GM12878 (cell line): ENCODE data around the gene ZNF397. TPM values are rescaled to one million over a fixed set of nuclear protein-coding genes. Genes with fewer than 3 reads are reported as not detected.

ENCODE experiments used
- BCLAF1 ChIP-seq: fragments of 450-650 bp; IDR thresholded peaks from 2 replicates; pipeline ENCODE4 v1.6.1; 2017; ENCODE audit warnings: antibody characterized with exemption, mild to moderate bottlenecking, moderate library complexity
- NR2F1 ChIP-seq: fragments of 450-650 bp; conservative IDR thresholded peaks from 2 replicates; pipeline ENCODE4 v1.6.1; 2017; ENCODE audit warnings: mild to moderate bottlenecking
- PKNOX1 ChIP-seq: fragments of 450-650 bp; IDR thresholded peaks from 2 replicates; pipeline ENCODE4 v1.6.1; 2016; ENCODE audit warnings: mild to moderate bottlenecking
- PML ChIP-seq: IDR thresholded peaks from 2 replicates; pipeline ENCODE4 v1.6.1; 2012; ENCODE audit warnings: low read length, inconsistent platforms
- RB1 ChIP-seq: fragments of 450-650 bp; formaldehyde crosslinking; IDR thresholded peaks from 2 replicates; pipeline ENCODE4 v1.6.1; 2017; ENCODE audit warnings: mild to moderate bottlenecking, borderline replicate concordance
- TARDBP ChIP-seq: IDR thresholded peaks from 2 replicates; pipeline ENCODE4 v1.6.1; 2016; ENCODE audit warnings: borderline replicate concordance
- ZBTB4 ChIP-seq: fragments of 450-650 bp; formaldehyde crosslinking; IDR thresholded peaks from 2 replicates; pipeline ENCODE4 v1.4.0; 2022; ENCODE audit warnings: mild to moderate bottlenecking, moderate library complexity
- ZNF24 ChIP-seq: fragments of 450-650 bp; IDR thresholded peaks from 2 replicates; pipeline ENCODE4 v1.6.1; 2017; ENCODE audit warnings: antibody characterized with exemption, mild to moderate bottlenecking
- polyA plus RNA-seq, 11 experiments: library from polyadenylated mRNA; depleted of rRNA in 4 of 11; unstranded in 6 of 11; stranded (reverse) in 5 of 11; fragments of >200 nt; fragmentation: Nextera tagmentation in 4 of 11; fragmentation: Illumina TruSeq in 1 of 11; extraction: Ambion mirVana in 4 of 11; extraction: Trizol in 1 of 11; gene quantifications; 1 replicate in 1 of 11; 2 replicates in 10 of 11; pipeline versions ENCODE4 v1.2.1 to v1.2.3, GENCODE V29; 2011 to 2016; ENCODE audit warnings: inconsistent platforms in 2 of 11, missing spikeins in 2 of 11, low read depth in 1 of 11
- total RNA-seq, 4 experiments: library from RNA; depleted of rRNA in 3 of 4; stranded (reverse); fragments of >200 nt in 3 of 4; fragmentation: Illumina TruSeq in 1 of 4; extraction: Trizol in 1 of 4; gene quantifications; 2 replicates each; pipeline versions ENCODE4 v1.2.1 to v1.2.3, GENCODE V29; 2013 to 2021

ZNF397 gene
- total and polyA plus RNA-seq, 10 of the 15 experiments (the other 5 are each of a cell fraction or from before 2014, with no cell fraction given) = 5.2 to 13.3 (median 10.8) TPM

- no peak for TF ChIP-seq RB1
- TF ChIP-seq PKNOX1 = no peak
- no peak for TF ChIP-seq ZNF24
- TF ChIP-seq ZBTB4 = no peak
- TF ChIP-seq PML = no peak
- TF ChIP-seq NR2F1 = no peak
- no peak for TF ChIP-seq BCLAF1
- no peak for TF ChIP-seq TARDBP
Observed at GRCh38 chr18:35284841-35285240, 44.0 kb downstream of the ZNF397 start (continued).
